ENCODE data around the gene CLEC4E.
A peak's percentile ranks its signal among the peaks of the same experiment; 100 is the strongest.

Gene CLEC4E

GRCh38 chr12:8508910-8509841 is 31.5 kb downstream of the CLEC4E start:
- Histone ChIP-seq H3K23ac (ENCODE audit: low read length) (no peak overlapping the region), H3K4me1 (ENCODE audit: control insufficient read depth, low read depth, low read length) (peaks cover 5% of the 10 kb centered on the region), H4K8ac (ENCODE audit: low read depth, low read length) (no peak overlapping the region), H3K18ac (ENCODE audit: low read length) (no peak overlapping the region), H2BK120ac (ENCODE audit: low read depth, low read length) (no peak overlapping the region), H3K79me2 (ENCODE audit: control insufficient read depth, insufficient read depth, low read length) (no peaks in the 10 kb centered on the region), H3K79me1 (ENCODE audit: low read length) (no peaks in the 10 kb centered on the region), H4K5ac (ENCODE audit: low read length) (no peak overlapping the region), H3K36me3 (ENCODE audit: control insufficient read depth, insufficient read depth, low read length) (no peaks in the 10 kb centered on the region), H3K27me3 (ENCODE audit: insufficient read depth, low read length, poor library complexity) (no peaks in the 10 kb centered on the region), H3K4ac (ENCODE audit: low read depth, low read length) (no peak overlapping the region), H2BK15ac (replicated peaks; ENCODE audit: low read depth) (no peak overlapping the region), H3K4me3 (ENCODE audit: low read length) (no peak overlapping the region), H3K56ac (ENCODE audit: low read length) (peak overlapping the region; percentile 30), H3K27ac (ENCODE audit: low read depth, low read length) (no peak overlapping the region), H3K9ac (ENCODE audit: low read length) (no peak overlapping the region), H3K4me2 (ENCODE audit: low read length) (no peak overlapping the region), H2AK5ac (ENCODE audit: low read length) (no peak overlapping the region), H2BK5ac (ENCODE audit: low read length) (no peak overlapping the region)
- no CpG with 5 or more reads among the region's 12 CpGs for WGBS (ENCODE audit: extremely low coverage, insufficient coverage, low lambda C conversion rate)
- peak; percentile 20 for DNase-seq

- Histone ChIP-seq H4K8ac (ENCODE audit: low read depth, low read length) (no peak overlapping the region), H3K4ac (ENCODE audit: low read depth, low read length) (no peak overlapping the region), H3K27me3 (ENCODE audit: insufficient read depth, low read length, poor library complexity) (no peaks in the 10 kb centered on the region), H3K79me2 (ENCODE audit: control insufficient read depth, insufficient read depth, low read length) (no peaks in the 10 kb centered on the region), H3K79me1 (ENCODE audit: low read length) (no peaks in the 10 kb centered on the region), H2AK5ac (ENCODE audit: low read length) (no peak overlapping the region), H3K9ac (ENCODE audit: low read length) (no peak overlapping the region), H3K4me3 (ENCODE audit: low read length) (no peak overlapping the region), H2BK5ac (ENCODE audit: low read length) (no peak overlapping the region), H3K23ac (ENCODE audit: low read length) (no peak overlapping the region), H2BK120ac (ENCODE audit: low read depth, low read length) (no peak overlapping the region), H3K56ac (ENCODE audit: low read length) (no peak overlapping the region), H3K18ac (ENCODE audit: low read length) (no peak overlapping the region), H2BK15ac (replicated peaks; ENCODE audit: low read depth) (no peak overlapping the region), H3K36me3 (ENCODE audit: control insufficient read depth, insufficient read depth, low read length) (no peaks in the 10 kb centered on the region), H3K4me1 (ENCODE audit: control insufficient read depth, low read depth, low read length) (peaks cover 5% of the 10 kb centered on the region), H4K5ac (ENCODE audit: low read length) (no peak overlapping the region), H3K4me2 (ENCODE audit: low read length) (no peak overlapping the region), H3K27ac (ENCODE audit: low read depth, low read length) (no peak overlapping the region)
- WGBS (ENCODE audit: extremely low coverage, insufficient coverage, low lambda C conversion rate): no CpG with 5 or more reads among the region's 3 CpGs
- peak; percentile 36 for DNase-seq
These were observed 32.5 kb downstream of the CLEC4E start for GRCh38 chr12:8508223-8508622.

- Histone ChIP-seq H3K9ac (ENCODE audit: low read length) (no peak overlapping the region), H2BK5ac (ENCODE audit: low read length) (no peak overlapping the region), H3K27ac (ENCODE audit: low read depth, low read length) (no peak overlapping the region), H4K5ac (ENCODE audit: low read length) (no peak overlapping the region), H3K4me2 (ENCODE audit: low read length) (no peak overlapping the region), H3K4me1 (ENCODE audit: control insufficient read depth, low read depth, low read length) (peaks cover 5% of the 10 kb centered on the region), H3K36me3 (ENCODE audit: control insufficient read depth, insufficient read depth, low read length) (no peaks in the 10 kb centered on the region), H3K27me3 (ENCODE audit: insufficient read depth, low read length, poor library complexity) (no peaks in the 10 kb centered on the region), H2AK5ac (ENCODE audit: low read length) (no peak overlapping the region), H3K79me1 (ENCODE audit: low read length) (no peaks in the 10 kb centered on the region), H3K4me3 (ENCODE audit: low read length) (no peak overlapping the region), H3K23ac (ENCODE audit: low read length) (no peak overlapping the region), H3K4ac (ENCODE audit: low read depth, low read length) (no peak overlapping the region), H3K56ac (ENCODE audit: low read length) (no peak overlapping the region), H3K18ac (ENCODE audit: low read length) (no peak overlapping the region), H2BK15ac (replicated peaks; ENCODE audit: low read depth) (no peak overlapping the region), H2BK120ac (ENCODE audit: low read depth, low read length) (no peak overlapping the region), H4K8ac (ENCODE audit: low read depth, low read length) (no peak overlapping the region), H3K79me2 (ENCODE audit: control insufficient read depth, insufficient read depth, low read length) (no peaks in the 10 kb centered on the region)
- no peak for DNase-seq
- WGBS (ENCODE audit: extremely low coverage, insufficient coverage, low lambda C conversion rate): no CpG with 5 or more reads among the region's 3 CpGs
These were observed 33.1 kb downstream of the CLEC4E start for GRCh38 chr12:8507596-8507995.

GRCh38 chr12:8504351-8504750 is 36.4 kb downstream of the CLEC4E start:
- Histone ChIP-seq H3K36me3 (ENCODE audit: control insufficient read depth, insufficient read depth, low read length) (no peaks in the 10 kb centered on the region), H3K56ac (ENCODE audit: low read length) (no peak overlapping the region), H3K27me3 (ENCODE audit: insufficient read depth, low read length, poor library complexity) (no peaks in the 10 kb centered on the region), H3K4me2 (ENCODE audit: low read length) (no peak overlapping the region), H2BK5ac (ENCODE audit: low read length) (no peak overlapping the region), H3K18ac (ENCODE audit: low read length) (no peak overlapping the region), H3K9ac (ENCODE audit: low read length) (no peak overlapping the region), H2AK5ac (ENCODE audit: low read length) (no peak overlapping the region), H3K4me1 (ENCODE audit: control insufficient read depth, low read depth, low read length) (peaks cover 5% of the 10 kb centered on the region), H3K79me1 (ENCODE audit: low read length) (no peaks in the 10 kb centered on the region), H4K8ac (ENCODE audit: low read depth, low read length) (no peak overlapping the region), H2BK120ac (ENCODE audit: low read depth, low read length) (no peak overlapping the region), H3K79me2 (ENCODE audit: control insufficient read depth, insufficient read depth, low read length) (no peaks in the 10 kb centered on the region), H3K4me3 (ENCODE audit: low read length) (no peak overlapping the region), H3K27ac (ENCODE audit: low read depth, low read length) (no peak overlapping the region), H3K23ac (ENCODE audit: low read length) (no peak overlapping the region), H4K5ac (ENCODE audit: low read length) (no peak overlapping the region), H3K4ac (ENCODE audit: low read depth, low read length) (no peak overlapping the region), H2BK15ac (replicated peaks; ENCODE audit: low read depth) (no peak overlapping the region)
- WGBS (ENCODE audit: extremely low coverage, insufficient coverage, low lambda C conversion rate): no CpG with 5 or more reads among the region's 1 CpG
- no peak for DNase-seq

GRCh38 chr12:8501720-8502119 is 39.0 kb downstream of the CLEC4E start:
- no peak overlapping the region for H3K9ac ChIP-seq (ENCODE audit: low read length)
- 100% methylated on average over 2 of the region's 3 CpGs for WGBS (ENCODE audit: extremely low coverage, insufficient coverage, low lambda C conversion rate)
- no peak overlapping the region for H3K18ac ChIP-seq (ENCODE audit: low read length)
- no peak overlapping the region for H2BK120ac ChIP-seq (ENCODE audit: low read depth, low read length)
- H3K79me2 ChIP-seq (ENCODE audit: control insufficient read depth, insufficient read depth, low read length): no peaks in the 10 kb centered on the region
- no peak overlapping the region for H3K4ac ChIP-seq (ENCODE audit: low read depth, low read length)
- no peak overlapping the region for H3K4me2 ChIP-seq (ENCODE audit: low read length)
- H3K79me1 ChIP-seq (ENCODE audit: low read length): no peaks in the 10 kb centered on the region
- no peaks in the 10 kb centered on the region for H3K27me3 ChIP-seq (ENCODE audit: insufficient read depth, low read length, poor library complexity)
- no peak overlapping the region for H4K5ac ChIP-seq (ENCODE audit: low read length)
- H2AK5ac ChIP-seq (ENCODE audit: low read length): no peak overlapping the region
- no peaks in the 10 kb centered on the region for H3K4me1 ChIP-seq (ENCODE audit: control insufficient read depth, low read depth, low read length)
- H2BK5ac ChIP-seq (ENCODE audit: low read length): no peak overlapping the region
- H3K36me3 ChIP-seq (ENCODE audit: control insufficient read depth, insufficient read depth, low read length): no peaks in the 10 kb centered on the region
- no peak overlapping the region for H3K56ac ChIP-seq (ENCODE audit: low read length)
- no peak for DNase-seq
- no peak overlapping the region for H3K27ac ChIP-seq (ENCODE audit: low read depth, low read length)
- H3K4me3 ChIP-seq (ENCODE audit: low read length): no peak overlapping the region
- no peak overlapping the region for H2BK15ac ChIP-seq (replicated peaks; ENCODE audit: low read depth)
- no peak overlapping the region for H4K8ac ChIP-seq (ENCODE audit: low read depth, low read length)
- H3K23ac ChIP-seq (ENCODE audit: low read length): no peak overlapping the region
